HG02588 (cell line): Measurements from ENCODE around the gene MRPL52.
A peak's percentile ranks its signal among the peaks of the same experiment; 100 is the strongest.
"Not testable (repeated sequence)": the region's sequence is repeated elsewhere in the genome, so short reads cannot be mapped to it uniquely, and the experiment has no call there.

Experiments
- ATAC-seq: cut with Tn5 transposase; IDR thresholded peaks from one replicate; pipeline ENCODE4 v1.9.1; 2021; ENCODE audit warnings: mild to moderate bottlenecking, moderate library complexity; ENCODE audit not compliant: unreplicated experiment

MRPL52 gene

DNA sequence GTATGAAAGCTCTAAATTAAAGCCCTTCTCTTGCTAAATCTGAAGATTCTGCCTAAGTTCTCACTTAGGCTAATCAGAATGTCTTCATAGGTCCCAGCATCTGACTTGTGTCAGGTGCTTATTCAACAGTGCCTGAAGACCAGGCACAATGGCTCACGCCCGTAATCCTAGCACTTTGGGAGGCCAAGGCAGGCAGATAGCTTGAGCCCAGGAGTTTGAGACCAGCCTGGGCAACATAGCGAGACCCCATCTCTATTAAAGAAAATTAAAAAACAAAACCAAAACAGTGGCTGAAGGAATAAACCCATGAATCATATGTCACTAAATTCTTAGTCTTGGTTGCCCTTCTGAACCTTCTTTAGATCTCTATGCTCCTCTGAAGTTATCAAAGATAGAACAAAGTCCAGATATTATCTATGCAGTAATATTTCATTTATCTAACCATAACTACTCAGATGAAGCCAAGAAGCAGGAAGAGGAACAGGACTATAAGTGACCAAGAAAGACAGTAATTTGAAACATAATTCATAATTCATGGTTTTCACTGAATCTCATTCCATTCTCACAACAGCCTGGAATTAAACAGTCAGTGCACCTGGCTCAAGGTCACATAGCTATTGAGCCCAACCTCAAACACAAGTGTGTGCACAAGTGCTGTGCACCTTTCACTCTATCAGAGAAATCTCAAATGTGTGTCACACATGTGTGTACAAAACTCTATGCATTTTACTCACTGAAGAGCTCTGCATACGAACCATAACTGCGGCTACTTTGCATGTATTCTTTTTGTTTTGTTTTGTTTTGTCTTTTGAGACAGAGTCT is 21.1 kb upstream of the MRPL52 start:
- no peak for ATAC-seq

DNA sequence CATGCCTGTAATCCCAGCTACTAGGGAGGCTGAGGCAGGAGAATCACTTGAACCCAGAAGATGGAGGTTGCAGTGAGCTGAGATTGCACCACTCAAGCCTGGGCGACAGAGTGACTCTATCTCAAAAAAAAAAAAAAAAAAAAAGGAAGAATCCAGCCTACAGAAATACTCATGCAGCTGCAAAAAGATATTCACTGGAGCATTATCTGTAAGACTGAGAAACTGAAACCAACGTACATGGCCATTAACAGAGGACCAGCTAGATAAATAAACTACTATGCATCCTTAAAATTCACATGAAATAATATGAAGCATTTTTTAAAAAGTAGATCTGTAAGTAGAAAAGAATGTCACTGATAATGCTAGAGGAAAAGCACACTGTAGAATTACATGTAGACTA is 18.0 kb upstream of the MRPL52 start:
- no peak for ATAC-seq

DNA sequence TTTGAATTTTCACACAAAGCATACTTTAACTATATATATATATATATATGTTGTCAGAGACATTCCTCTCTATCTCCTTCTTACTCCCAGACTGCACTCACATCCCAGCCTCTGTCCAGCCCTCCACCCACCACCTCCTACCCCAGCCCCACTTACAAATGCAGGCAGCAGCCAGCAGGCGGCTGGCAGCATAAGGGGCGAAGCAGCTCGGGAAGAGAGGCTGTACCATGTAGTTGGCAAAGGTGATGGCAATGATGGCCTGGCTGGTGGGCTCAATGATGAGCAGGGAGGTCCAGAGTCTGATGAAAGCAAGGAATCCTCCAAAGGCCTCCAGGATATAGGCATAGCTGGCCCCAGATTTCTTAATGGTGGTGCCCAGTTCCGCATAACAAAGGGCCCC is 16.9 kb upstream of the MRPL52 start:
- no peak for ATAC-seq

DNA sequence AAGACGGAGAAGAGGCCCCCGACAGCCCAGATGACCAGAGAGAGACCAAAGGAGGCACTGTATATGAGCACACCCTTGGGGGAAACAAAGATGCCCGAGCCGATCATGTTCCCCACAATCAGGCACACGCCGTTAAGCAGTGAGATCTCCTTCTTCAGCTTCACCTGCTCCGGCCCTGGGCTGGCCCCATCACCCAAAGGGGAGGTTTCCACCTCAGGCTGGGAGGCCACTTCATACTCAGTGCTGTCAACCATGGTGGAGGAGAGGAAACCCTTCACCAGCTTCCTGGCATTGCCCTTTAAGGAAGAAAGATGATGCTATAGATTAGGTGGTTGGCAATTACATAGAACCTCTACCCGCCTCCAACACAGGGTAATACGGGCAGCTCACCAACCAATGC is 16.5 kb upstream of the MRPL52 start:
- ATAC-seq, result no peak

DNA sequence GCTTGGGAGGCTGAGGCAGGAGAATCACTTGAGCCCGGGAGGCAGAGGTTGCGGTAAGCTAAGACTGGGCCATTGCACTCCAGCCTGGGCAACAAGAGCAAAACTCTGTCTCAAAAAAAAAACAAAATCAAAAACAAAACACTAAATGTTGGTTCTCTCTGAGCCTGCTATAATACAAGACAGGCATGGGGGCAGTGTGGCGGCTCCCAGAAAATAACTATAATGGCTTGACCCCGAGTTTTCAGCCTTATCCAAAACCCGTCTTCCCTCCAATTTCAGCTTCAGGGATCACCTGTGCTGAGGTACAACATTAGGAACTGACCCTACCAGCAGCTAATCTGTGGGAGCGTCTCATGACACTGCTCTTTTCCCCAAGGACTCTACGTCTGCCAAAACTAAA is 15.3 kb upstream of the MRPL52 start:
- no peak for ATAC-seq

DNA sequence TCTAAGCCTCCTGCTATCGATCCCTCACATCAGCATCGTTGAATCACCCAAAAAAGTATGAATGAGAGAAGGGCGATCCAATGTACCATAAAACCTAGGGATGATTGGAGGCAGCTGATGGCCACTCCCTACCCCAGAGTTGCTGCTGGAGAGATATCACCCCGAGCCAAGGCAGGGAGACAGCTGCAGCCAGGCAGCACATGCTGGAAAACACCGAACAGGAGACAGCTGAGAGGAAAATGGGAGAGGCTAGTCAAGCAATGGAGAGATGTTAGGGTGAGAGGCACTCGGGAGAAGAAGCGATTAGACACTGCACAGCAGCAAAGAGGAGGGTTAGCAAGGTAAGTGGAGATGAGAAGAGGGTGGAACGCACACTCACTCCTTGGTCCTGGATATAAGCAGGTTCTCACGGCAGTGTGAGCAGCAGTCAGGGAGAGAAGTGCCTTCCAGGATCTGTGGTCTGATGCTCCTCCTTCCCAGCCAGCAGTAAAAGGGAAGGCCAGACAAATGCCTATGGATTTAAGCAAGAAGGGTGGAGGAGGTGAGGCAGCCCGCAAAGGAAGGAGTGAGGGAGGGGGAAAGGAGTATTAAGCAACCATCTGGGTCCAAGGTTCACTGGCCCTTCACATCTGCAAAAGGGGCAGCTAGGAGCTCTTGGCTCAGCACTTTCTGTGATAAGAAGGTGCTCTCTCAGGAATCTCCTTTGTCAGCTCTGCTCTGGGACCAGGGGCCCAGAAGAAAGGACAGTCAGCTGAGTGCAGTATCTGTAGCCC is 14.6 kb upstream of the MRPL52 start, which contains the start of gene SLC7A7:
SLC7A7 (minus strand) TSS at position 495 of the 773 bp plus-strand sequence. CDS start 2,037 bp downstream, outside the sequence.
- no peak for ATAC-seq

DNA sequence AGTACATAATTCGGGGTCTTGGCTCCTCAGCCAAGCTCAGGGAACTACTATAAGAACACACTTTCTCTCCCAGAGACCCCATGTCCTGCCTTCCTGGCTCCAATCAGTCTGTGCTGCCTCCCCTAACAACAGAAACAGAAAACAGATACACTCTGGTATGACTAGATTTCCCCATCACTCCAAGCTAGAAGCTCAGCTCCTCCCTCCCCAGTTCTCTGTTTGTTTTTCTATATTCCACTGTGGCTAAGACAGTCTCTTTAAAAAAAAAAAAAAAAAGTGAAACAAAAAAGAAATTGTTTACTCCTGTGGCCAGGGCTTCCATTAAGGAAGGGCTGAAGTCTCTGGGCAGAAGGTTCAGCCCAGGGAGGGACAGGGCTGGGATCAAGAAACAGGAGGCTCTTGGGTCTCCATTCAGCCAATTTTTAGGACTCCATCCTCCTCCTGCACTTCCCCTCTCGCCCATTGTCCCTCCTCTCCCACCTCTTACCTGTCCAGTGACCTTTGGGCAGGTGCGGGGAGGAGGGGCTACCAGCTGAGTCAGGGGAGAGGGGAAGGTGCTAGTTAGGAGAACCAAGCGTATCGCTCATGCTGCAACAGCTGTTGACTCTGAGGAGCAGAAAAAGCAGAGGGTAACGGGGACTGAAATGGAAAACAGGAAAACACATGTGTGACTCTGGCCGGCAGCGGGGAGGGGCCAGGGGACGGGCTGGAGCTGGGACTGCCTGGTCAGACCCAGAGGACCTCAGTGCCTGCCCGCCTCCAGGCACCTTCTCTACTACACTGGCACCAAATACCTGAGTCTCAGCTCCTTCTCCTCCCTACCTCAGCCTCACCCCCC is 10.3 kb upstream of the MRPL52 start:
- ATAC-seq, result peak; percentile 36

DNA sequence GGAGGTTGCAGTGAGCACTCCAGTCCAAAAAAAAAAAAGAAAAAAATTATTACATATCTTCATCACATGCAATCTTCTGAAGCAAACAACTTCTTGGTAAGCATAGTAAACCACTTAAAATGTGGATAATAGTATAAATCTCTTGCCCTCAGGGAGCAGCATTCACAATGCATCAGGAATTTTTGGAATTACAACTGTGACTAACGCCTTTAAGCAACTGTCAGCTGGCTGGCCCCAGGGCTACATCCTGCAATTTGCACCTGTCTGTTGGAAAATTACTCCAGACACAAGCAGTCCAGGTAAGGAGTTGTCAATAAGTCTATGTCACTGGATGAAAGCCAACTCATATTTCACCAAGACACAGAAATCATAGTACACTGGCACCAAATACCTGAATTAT is 9.0 kb upstream of the MRPL52 start:
- ATAC-seq, result no peak

DNA sequence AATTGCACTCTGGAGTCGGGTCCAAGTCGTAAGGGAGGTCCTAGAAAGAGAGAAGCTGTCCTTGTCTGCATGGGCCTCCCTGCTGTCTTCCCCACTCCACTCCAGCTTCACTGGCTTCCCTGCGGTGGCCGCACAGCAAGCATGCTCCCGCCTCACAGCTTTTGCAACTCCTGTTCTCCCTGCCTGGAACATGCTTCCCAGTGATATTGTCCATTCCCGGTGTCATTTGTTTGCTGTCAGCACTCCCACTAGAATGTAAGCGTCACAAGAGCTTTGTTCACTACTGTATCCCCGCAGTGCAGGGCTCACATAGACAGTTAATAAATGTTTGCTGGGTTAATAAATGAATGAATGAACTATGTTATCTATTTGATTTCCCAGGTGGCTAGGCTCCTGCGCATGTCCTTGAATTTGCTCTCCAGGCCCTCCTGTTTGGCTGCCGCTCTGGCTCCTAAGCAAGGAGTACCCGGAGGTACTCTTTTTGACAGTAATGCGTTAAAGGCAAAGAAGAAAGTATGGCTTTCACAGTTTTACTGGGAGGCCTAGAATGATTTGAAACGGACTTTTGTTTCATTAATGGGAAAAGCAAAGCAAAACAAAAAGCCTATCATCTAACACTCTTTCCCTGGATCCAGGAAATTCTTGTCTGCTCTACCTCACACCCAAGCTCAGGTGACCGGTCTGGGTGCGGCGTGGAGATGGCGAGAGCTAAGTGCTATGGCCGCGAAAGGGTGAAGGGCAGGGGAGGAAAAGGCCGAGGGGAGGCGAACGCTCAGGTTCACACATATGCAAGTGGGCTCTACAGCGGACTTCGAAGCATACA is 8.3 kb upstream of the MRPL52 start:
- no peak for ATAC-seq

DNA sequence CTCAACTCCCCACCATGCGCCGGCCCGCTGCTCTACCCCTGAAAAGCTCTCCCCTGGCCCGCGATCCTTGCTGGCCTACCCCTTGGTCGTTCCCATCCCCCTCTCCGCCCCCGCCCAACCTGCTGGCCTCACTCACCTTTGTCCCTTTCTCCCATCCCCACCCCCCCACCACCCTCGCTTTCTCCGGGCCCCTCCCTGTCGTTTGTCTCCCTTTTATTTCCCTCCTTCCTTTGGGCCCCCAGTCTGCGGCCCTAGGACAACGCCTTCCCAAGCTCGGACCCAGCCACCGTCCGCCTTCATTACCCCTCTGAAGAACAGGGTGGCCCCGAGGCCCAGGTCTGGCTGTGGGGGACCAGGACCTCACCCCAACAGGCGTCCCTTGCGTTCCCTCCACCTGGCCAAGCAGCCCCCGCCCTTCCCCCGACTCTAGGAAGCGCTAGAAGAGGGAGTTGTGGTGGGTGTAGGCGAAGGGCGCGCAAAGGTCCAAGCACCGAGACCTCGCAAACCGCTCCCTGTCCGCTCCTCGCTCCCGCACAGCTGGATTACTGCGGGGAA is 7.6 kb upstream of the MRPL52 start:
- no peak for ATAC-seq

DNA sequence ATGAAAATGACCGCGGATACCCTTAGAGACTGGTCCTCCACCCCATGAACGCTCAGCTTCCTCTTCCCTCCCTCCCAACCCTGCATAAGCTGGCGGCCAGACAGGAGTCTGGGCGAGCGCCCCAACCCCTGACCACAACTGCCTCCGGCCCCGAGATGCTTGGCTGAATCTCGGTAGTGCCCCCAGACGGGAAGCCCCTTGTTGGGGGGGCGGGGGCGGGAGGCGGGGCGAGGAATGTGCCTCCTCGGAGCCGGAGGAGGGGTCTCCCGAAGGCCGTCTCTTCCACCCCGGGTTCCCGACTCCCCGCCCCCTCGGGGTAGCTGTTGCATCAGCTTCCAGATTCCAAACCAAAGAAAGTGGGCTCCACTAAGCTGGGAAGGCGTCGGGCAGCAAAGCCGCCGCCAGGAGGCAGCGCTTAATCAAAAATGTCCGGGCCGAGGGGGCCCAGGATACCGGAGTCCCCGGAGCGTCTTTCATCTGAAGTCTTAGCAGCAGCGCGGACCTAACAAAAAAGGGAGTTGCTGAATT is 7.1 kb upstream of the MRPL52 start:
- ATAC-seq, result peak; percentile 41

DNA sequence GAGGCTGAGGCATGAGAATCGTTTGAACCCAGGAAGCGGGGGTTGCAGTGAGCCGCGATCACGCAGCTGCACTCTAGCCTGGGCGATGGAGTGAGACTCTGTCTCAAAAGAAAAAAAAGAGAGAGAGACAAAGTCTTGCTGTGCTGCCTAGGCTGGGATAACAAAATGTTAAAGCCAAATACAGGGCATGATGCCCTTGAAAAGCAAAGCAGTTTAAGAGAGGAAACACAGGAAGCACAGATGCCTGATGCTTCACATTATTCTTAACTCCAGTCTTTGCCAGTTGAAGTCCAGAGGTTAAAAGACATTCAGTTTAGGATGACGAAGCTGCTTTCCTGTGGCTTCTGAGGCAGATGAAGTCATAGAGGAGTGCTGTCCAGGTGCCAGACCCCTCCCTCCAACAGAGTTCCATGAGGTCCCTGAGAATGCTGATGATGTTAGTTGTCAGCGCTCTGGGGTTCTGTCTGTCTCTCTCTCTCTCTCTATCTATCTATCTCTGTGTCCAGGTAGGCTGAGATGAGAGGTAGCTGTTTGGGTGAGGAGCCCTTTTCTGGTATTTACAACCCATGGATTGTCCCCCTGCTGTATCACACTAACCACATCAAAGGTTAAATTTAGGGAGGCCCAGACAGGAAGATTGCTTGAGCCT is 4.9 kb upstream of the MRPL52 start:
- no peak for ATAC-seq

DNA sequence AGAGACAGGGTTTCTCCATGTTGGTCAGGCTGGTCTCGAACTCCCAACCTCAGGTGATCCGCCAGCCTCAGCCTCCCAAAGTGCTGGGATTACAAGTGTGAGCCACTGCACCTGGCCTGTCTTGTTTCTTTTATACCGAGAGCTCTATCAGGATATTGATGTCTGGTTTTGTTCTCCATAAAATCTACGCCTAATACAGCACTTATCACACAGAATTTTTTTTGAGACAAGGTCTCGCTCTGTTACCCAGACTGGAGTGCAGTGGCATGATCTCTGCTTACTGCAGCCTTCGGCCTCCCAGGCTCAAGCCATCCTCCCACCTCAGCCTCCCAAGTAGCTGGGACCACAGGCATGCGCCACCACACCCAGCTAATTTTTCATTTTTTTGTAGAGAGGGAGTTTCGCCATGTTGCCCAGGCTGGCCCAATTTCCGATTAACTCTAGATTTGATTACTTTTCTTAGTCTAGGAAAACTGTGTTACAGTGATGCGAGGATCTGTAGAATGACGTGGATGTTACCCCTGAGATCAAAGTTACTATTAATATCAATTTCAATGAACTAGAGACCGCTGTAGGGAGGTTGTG is 519 bp upstream of the MRPL52 start:
- ATAC-seq, result not testable (repeated sequence)

DNA sequence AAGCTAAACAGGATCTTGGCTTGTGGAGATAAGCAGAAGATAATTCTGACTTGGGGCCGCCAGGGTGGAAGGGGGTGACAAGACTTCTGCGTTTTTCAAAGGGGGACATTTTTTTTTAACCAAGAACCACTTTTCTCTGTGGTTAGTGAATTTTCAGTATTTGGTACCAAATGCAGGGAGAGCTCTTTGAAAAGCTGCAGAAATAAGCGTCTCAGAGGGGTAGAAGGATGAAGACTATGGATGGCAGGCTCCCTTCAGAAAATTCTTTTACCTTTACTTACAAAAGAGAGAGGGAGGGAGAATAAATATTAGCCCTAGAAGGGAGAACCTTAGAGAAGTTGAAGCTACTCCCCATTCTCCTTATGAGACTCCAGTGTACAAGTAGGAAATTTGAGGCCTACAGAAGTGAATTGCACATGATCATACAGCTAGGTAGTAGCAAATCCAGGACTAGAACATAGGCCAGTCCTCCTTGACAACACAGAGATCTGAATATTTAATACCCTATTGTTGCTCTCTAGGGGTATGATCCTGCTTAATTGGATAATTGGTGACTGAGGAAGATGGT is 840 bp downstream of the MRPL52 start:
- ATAC-seq, result no peak

DNA sequence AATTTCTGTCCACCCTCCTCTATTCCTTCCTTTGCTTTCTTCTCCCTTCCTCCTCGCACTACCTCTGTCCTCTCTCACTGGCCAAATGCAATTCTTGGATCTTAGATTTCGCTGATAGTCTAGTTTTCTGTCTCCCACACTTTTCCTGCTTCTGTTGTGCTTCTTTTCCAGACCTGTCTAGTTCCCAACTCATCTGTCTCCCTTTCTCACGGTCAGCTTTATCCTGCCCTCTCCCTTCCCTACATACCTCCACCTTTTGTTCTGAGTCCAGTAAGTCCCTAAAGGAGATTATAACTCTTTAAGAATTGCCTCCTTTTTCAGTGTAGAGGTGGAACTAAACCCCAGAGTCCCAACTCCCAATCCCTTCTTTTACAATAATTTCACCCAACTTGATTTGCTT is 5.8 kb downstream of the MRPL52 start:
- ATAC-seq, result no peak

DNA sequence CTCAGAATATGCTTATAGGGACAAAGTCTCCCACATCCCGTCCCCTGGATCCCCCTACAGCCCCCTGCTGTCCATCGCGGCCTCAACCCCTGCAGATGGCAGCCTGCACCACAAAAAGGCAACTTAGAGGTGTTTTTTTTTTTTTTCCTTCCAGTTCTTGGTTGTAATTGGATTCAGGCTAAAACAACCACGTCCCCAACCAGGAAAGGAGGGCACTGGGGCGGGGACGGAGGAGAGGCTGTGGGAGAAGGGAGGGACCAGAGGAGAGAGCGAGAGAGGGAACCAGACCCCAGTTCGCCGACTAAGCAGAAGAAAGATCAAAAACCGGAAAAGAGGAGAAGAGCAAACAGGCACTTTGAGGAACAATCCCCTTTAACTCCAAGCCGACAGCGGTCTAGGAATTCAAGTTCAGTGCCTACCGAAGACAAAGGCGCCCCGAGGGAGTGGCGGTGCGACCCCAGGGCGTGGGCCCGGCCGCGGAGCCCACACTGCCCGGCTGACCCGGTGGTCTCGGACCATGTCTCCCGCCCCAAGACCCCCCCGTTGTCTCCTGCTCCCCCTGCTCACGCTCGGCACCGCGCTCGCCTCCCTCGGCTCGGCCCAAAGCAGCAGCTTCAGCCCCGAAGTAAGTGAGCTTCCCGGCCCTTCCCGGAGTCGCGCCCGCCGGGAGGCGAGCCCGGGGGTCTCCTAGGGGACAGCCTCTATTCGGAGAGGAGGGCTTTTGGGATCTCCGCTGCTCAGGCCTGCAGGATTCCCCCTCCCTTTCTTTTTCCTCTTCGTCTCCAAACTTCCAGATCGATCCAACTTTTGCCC is 6.8 kb downstream of the MRPL52 start, which contains the start of gene MMP14:
MMP14 (plus strand) TSS at position 285 of the 813 bp plus-strand sequence; CDS start at position 518, 233 bp downstream.
- no peak for ATAC-seq

DNA sequence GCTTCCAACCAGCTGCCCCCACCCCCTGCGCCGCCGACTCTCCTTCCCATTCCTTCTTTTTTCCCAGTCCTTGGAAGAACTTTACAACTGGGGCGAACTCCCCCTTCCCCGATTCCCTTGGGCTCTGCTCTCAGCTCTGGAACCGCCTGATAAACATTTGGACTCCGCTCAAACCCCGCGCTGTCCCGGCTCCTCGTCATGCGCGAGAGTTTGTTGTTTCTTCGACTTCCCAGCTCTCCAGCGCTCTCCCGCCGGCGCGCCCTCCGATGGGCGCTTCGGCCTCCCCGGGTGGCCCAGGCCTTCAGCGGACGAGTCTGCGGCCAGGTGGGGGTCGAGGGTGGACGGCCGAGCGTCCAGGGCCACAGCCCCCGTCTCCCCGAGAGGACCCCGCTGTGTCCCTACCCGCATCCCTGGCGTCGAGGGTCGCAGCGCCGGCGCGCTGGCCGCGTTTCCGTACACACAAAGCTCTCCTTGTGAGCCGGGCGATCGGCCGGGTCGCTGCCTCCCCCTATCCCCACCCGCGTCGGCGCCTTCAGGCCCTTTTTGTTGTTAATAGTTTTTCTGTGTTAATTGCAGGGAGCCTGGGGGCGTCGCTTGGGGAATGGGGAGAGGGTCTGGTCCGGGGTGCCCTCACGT is 7.5 kb downstream of the MRPL52 start:
- no peak for ATAC-seq
